ENCODE data around the gene DIAPH2. TPM values are rescaled to one million over a fixed set of nuclear protein-coding genes. Genes with fewer than 3 reads are reported as not detected.

Gene DIAPH2
- total RNA-seq, 1 donor from 2014 or later, result 32.9 TPM

DNA sequence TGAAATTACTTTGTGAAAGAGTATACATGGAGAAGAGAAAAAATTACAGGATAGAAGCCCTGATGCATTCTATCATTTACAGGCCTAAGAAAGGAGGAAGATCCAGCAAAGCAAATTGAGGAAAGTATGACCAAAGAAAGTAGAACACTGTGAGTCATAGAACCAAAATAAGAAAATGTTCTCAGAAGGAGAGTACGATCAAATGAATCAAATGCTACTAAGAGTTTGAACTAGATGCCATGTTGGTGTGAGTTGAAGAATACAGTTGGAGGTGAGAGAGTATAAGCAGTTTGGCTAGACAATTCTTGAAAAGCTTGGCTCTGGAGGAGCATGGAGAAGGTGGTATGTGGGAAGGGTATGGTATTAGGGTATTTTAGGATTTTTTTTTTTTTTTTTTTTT lies 360.8 kb downstream of the DIAPH2 start:
- TF ChIP-seq, protein P1, sequence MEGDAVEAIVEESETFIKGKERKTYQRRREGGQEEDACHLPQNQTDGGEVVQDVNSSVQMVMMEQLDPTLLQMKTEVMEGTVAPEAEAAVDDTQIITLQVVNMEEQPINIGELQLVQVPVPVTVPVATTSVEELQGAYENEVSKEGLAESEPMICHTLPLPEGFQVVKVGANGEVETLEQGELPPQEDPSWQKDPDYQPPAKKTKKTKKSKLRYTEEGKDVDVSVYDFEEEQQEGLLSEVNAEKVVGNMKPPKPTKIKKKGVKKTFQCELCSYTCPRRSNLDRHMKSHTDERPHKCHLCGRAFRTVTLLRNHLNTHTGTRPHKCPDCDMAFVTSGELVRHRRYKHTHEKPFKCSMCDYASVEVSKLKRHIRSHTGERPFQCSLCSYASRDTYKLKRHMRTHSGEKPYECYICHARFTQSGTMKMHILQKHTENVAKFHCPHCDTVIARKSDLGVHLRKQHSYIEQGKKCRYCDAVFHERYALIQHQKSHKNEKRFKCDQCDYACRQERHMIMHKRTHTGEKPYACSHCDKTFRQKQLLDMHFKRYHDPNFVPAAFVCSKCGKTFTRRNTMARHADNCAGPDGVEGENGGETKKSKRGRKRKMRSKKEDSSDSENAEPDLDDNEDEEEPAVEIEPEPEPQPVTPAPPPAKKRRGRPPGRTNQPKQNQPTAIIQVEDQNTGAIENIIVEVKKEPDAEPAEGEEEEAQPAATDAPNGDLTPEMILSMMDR (IDR thresholded peaks at IDR 0.05), result no peak
- H3K27ac ChIP-seq, result no peak overlapping the region
- no peaks in the 10 kb centered on the region for H3K36me3 ChIP-seq
- H3K4me1 ChIP-seq, result no peaks in the 10 kb centered on the region
- DNase-seq, result no peak
- no peak overlapping the region for H3K4me3 ChIP-seq
- ATAC-seq, result no peak
- intact Hi-C loops (cut with DNase I), result no loop called here
- no peaks in the 10 kb centered on the region for H3K27me3 ChIP-seq
- no peaks in the 10 kb centered on the region for H3K9me3 ChIP-seq

DNA sequence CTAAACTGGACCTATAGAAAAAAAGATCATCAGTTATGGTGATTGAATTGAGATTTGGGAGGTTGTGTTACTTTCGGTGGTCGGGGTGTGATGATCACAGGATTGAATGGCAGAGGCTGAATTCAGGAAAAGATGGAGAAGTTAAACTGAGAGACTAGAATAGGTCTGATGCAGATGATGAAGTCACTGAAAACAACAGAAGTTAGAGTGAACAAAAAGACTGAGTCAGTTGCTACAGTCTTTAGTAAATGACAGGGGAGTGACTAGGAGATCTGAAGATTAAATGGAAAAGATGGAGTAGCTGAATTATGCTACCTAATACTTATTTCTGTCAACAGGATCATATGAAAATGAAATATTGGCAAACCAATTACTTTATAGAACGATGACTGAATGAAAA lies 362.2 kb downstream of the DIAPH2 start:
- TF ChIP-seq, protein P1 (IDR thresholded peaks at IDR 0.05), result no peak
- intact Hi-C loops (cut with DNase I), result no loop called here
- Histone ChIP-seq H3K4me1 (no peaks in the 10 kb centered on the region), H3K4me3 (no peak overlapping the region), H3K9me3 (no peaks in the 10 kb centered on the region), H3K36me3 (no peaks in the 10 kb centered on the region), H3K27ac (no peak overlapping the region), H3K27me3 (no peaks in the 10 kb centered on the region)
- ATAC-seq (no peak), DNase-seq (no peak)

DNA sequence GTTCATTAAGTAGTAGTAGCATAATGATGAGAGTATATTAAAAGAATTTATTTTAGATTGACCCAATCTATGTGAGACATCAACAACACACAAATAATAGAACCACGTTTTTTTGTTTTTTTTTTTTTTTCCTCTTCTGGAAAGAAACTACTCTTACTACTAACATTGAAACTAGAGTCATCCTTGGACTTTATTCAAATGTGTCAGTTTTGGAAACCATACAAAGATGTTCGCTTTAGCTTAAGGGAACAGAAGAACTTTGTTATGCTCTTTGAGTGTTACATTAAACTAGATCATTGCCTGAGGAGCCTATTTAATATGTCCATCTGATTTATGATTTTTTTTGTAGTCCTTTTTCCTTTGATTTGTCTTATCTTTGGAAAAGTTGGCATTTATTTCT lies 365.8 kb downstream of the DIAPH2 start:
- H3K9me3 ChIP-seq, result no peaks in the 10 kb centered on the region
- intact Hi-C loops (cut with DNase I), result no loop called here
- no peaks in the 10 kb centered on the region for H3K36me3 ChIP-seq
- ATAC-seq (no peak), DNase-seq (no peak)
- no peak overlapping the region for H3K27ac ChIP-seq
- no peak overlapping the region for H3K4me3 ChIP-seq
- no peaks in the 10 kb centered on the region for H3K4me1 ChIP-seq
- TF ChIP-seq, protein P1 (IDR thresholded peaks at IDR 0.05), result no peak
- no peaks in the 10 kb centered on the region for H3K27me3 ChIP-seq

DNA sequence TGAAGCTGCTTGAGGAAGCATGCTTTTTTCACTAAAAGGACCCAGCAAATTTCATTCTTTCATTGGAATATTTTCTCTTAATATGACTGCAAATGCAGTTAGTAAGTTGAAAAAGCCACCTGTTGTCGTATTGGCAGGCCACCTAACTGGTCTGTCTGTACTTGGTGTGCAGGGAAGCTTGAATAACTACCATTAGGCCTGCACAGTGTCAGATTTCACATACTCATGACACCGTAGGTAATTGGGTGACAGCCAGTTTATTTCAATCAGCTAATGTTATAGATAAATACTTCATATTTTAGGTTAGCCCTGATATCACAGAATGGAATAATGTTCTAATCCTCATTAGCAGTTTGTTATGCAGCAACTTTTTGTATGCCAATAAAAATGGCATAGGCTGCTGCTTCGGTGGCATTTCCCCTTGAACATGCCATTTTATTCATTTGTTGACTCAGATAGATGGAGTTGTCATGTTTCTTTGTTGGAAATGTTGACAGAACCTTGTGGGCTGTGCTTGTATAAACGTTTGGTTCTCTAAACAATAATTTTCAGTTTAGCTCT lies 372.8 kb downstream of the DIAPH2 start:
- TF ChIP-seq, protein P1 (IDR thresholded peaks at IDR 0.05), result no peak
- H3K4me1 ChIP-seq, result no peaks in the 10 kb centered on the region
- H3K27ac ChIP-seq, result no peak overlapping the region
- DNase-seq, result no peak
- ATAC-seq, result no peak
- intact Hi-C loops (cut with DNase I), result no loop called here
- H3K36me3 ChIP-seq, result no peaks in the 10 kb centered on the region
- H3K4me3 ChIP-seq, result no peak overlapping the region
- H3K9me3 ChIP-seq, result no peaks in the 10 kb centered on the region
- no peaks in the 10 kb centered on the region for H3K27me3 ChIP-seq

DNA sequence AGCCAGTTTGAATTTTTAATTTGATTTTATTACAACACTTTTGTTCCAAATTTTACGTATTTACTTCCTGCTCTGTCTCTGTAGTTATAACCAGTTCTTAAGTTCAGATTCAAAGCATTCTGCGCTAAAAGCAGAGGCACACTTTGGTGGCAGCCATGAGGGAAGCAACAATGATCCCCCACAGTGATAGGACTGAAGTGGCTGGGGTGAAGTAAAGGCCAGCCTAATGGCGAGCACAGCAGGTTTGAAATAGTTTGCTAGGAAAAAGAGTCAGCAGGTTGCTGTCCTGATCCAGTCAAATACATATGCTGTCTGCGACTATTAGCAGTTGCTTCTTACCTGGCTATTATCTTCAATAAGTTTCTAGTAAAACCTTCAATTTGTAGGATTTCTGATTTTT lies 375.4 kb downstream of the DIAPH2 start:
- DNase-seq (no peak), ATAC-seq (no peak)
- TF ChIP-seq, protein P1 (IDR thresholded peaks at IDR 0.05), result no peak

DNA sequence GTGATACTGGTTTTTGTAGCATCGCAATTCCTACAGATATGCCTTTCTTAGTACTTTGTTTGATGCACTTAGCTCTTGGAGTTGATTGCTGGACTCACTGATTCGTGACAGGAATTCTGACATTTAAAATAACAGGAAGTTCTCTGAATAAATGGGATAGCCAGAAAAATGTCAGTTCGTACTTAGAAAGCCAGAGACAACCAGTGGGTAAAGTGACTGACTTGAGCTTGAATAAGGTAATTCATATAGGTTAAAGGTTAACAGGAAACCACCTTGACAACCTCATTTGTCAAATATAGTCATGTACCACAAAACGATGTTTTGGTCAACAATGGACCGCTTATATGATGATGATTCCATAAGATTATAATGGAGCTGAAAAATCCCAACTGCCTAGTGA lies 380.4 kb downstream of the DIAPH2 start:
- no peaks in the 10 kb centered on the region for H3K36me3 ChIP-seq
- TF ChIP-seq, protein P1 (IDR thresholded peaks at IDR 0.05), result no peak
- H3K4me3 ChIP-seq, result no peak overlapping the region
- no peaks in the 10 kb centered on the region for H3K9me3 ChIP-seq
- ATAC-seq (no peak), DNase-seq (no peak)
- intact Hi-C loops (cut with DNase I), result no loop called here
- H3K4me1 ChIP-seq, result no peaks in the 10 kb centered on the region
- no peaks in the 10 kb centered on the region for H3K27me3 ChIP-seq
- no peak overlapping the region for H3K27ac ChIP-seq

More for the DNA sequence above, 375.4 kb downstream of the DIAPH2 start:
- Histone ChIP-seq H3K9me3 (no peaks in the 10 kb centered on the region), H3K4me3 (no peak overlapping the region), H3K27me3 (no peaks in the 10 kb centered on the region), H3K27ac (no peak overlapping the region), H3K36me3 (no peaks in the 10 kb centered on the region), H3K4me1 (no peaks in the 10 kb centered on the region)
- intact Hi-C loops (cut with DNase I), result no loop called here
